NCI-H1092 (cell line): Measurements from ENCODE around the gene CIAO2B.
A peak's percentile ranks its signal among the peaks of the same experiment; 100 is the strongest.
"Not testable (repeated sequence)": the region's sequence is repeated elsewhere in the genome, so short reads cannot be mapped to it uniquely, and the experiment has no call there.

Experiments used
- DNase-seq: peaks from one replicate; lab custom pipeline; 2025; lab: John Stamatoyannopoulos, UW

CIAO2B gene

GRCh38 chr16:66934138-66934838 is at the start of gene CIAO2B:
Gene CIAO2B (minus strand): TSS chr16:66934402. CDS start chr16:66934364, 38 bp downstream.
- DNase-seq, result peak; percentile 80

- no peak for DNase-seq
Observed at GRCh38 chr16:66983033-66983432, 48.8 kb upstream of the CIAO2B start.

GRCh38 chr16:66979011-66979717 is 45.0 kb upstream of the CIAO2B start:
- DNase-seq, result no peak

GRCh38 chr16:66977341-66978113 is 43.3 kb upstream of the CIAO2B start:
- DNase-seq, result peak; percentile 67

GRCh38 chr16:66976746-66977145 is 42.5 kb upstream of the CIAO2B start:
- DNase-seq, result no peak

- DNase-seq, result no peak
Observed at GRCh38 chr16:66975302-66975893, 41.2 kb upstream of the CIAO2B start.

- not testable (repeated sequence) for DNase-seq
Observed at GRCh38 chr16:66974932-66975246, 40.7 kb upstream of the CIAO2B start.

- not testable (repeated sequence) for DNase-seq
Observed at GRCh38 chr16:66974156-66974931, 40.1 kb upstream of the CIAO2B start.

GRCh38 chr16:66973716-66974115 is 39.5 kb upstream of the CIAO2B start:
- DNase-seq, result no peak

- no peak for DNase-seq
Observed at GRCh38 chr16:66972983-66973382, 38.8 kb upstream of the CIAO2B start.

GRCh38 chr16:66970775-66971720 is 36.8 kb upstream of the CIAO2B start:
- DNase-seq, result no peak

- DNase-seq, result no peak
Observed at GRCh38 chr16:66968847-66969246, 34.6 kb upstream of the CIAO2B start.

- no peak for DNase-seq
Observed at GRCh38 chr16:66964049-66964448, 29.8 kb upstream of the CIAO2B start.

GRCh38 chr16:66961914-66962313 is 27.7 kb upstream of the CIAO2B start:
- DNase-seq, result peak; percentile 75

- DNase-seq, result peak; percentile 59
Observed at GRCh38 chr16:66961065-66961744, 27.0 kb upstream of the CIAO2B start, which contains the start of gene CES3. Gene CES3 (plus strand): TSS chr16:66961266. CDS start chr16:66961308, 42 bp downstream.

- no peak for DNase-seq
Observed at GRCh38 chr16:66960270-66960669, 26.1 kb upstream of the CIAO2B start.

GRCh38 chr16:66959704-66960161 is 25.5 kb upstream of the CIAO2B start:
- DNase-seq, result no peak

GRCh38 chr16:66958857-66959703 is 24.9 kb upstream of the CIAO2B start:
- no peak for DNase-seq

GRCh38 chr16:66956154-66956457 is 21.9 kb upstream of the CIAO2B start:
- DNase-seq, result not testable (repeated sequence)
